K562 (cell line): Measurements from ENCODE around the gene NXF1. TPM values are rescaled to one million over a fixed set of nuclear protein-coding genes. Genes with fewer than 3 reads are reported as not detected.

Experiments
- CREB3L1 ChIP-seq: fragments of 450-650 bp; IDR thresholded peaks from 2 replicates; pipeline ENCODE4 v1.6.1; 2014; ENCODE audit warnings: low read depth, mild to moderate bottlenecking, moderate library complexity, borderline replicate concordance
- ELF2 ChIP-seq: fragments of 250-450 bp; sonication (Bioruptor Pico); IDR thresholded peaks from 2 replicates; pipeline ENCODE4 v1.5.0; 2021; ENCODE audit warnings: mild to moderate bottlenecking
- GABPB1 ChIP-seq: sonication (generic); formaldehyde crosslinking; IDR thresholded peaks from 2 replicates; pipeline ENCODE4 v1.8.0; 2022; ENCODE audit warnings: mild to moderate bottlenecking, missing genetic modification reagents
- GATAD2B ChIP-seq: fragments of 450-650 bp; IDR thresholded peaks from 2 replicates; pipeline ENCODE4 v1.6.1; 2017; ENCODE audit warnings: mild to moderate bottlenecking, borderline replicate concordance
- HLTF ChIP-seq: fragments of 450-650 bp; IDR thresholded peaks from 2 replicates; pipeline ENCODE4 v1.6.1; 2016
- L3MBTL2 ChIP-seq: fragments of 450-650 bp; IDR thresholded peaks from 2 replicates; pipeline ENCODE4 v1.6.1; 2016; ENCODE audit warnings: mild to moderate bottlenecking, moderate library complexity
- MAFK ChIP-seq: IDR thresholded peaks from 2 replicates; pipeline ENCODE4 v1.6.1; 2011; ENCODE audit warnings: low read length, improper control_type of control experiment
- NFE2L1 ChIP-seq: fragments of 450-650 bp; IDR thresholded peaks from 2 replicates; pipeline ENCODE4 v1.6.1; 2016; ENCODE audit warnings: missing genetic modification characterization, low read depth, mild to moderate bottlenecking, missing compliant biosample characterization, moderate library complexity, borderline replicate concordance
- NFRKB ChIP-seq: fragments of 450-650 bp; IDR thresholded peaks from 2 replicates; pipeline ENCODE4 v1.6.1; 2016; ENCODE audit warnings: low read depth
- PYGO2 ChIP-seq: fragments of 450-650 bp; IDR thresholded peaks from 2 replicates; pipeline ENCODE4 v1.6.1; 2016; ENCODE audit warnings: mild to moderate bottlenecking, missing genetic modification characterization, moderate library complexity, missing compliant biosample characterization
- RBFOX2 ChIP-seq: fragments of 200-400 bp; formaldehyde crosslinking; IDR thresholded peaks from 2 replicates; pipeline ENCODE4 v1.6.1; 2017; ENCODE audit warnings: low read depth, mild to moderate bottlenecking, low read length, moderate library complexity
- RFX1 ChIP-seq: fragments of 450-650 bp; IDR thresholded peaks from 2 replicates; pipeline ENCODE4 v1.6.1; 2016; ENCODE audit warnings: mild to moderate bottlenecking, moderate library complexity
- RFX5 ChIP-seq: IDR thresholded peaks from 2 replicates; pipeline ENCODE4 v1.6.1; 2011; ENCODE audit warnings: low read depth, mild to moderate bottlenecking, improper control_type of control experiment, low read length
- SMAD3 ChIP-seq: fragments of 450-650 bp; formaldehyde crosslinking; conservative IDR thresholded peaks from 2 replicates; pipeline ENCODE4 v1.4.0; 2020; ENCODE audit warnings: mild to moderate bottlenecking
- SMARCA4 ChIP-seq: fragments of 450-650 bp; IDR thresholded peaks from 2 replicates; pipeline ENCODE4 v1.6.1; 2016
- TAF15 ChIP-seq: fragments of 200-400 bp; formaldehyde crosslinking; IDR thresholded peaks from 2 replicates; pipeline ENCODE4 v1.6.1; 2017; ENCODE audit warnings: mild to moderate bottlenecking, low read depth, low read length, moderate library complexity
- TAF9B ChIP-seq: fragments of 450-650 bp; IDR thresholded peaks from 2 replicates; pipeline ENCODE4 v1.6.1; 2018; ENCODE audit warnings: mild to moderate bottlenecking; ENCODE audit not compliant: partially characterized antibody
- YY1 ChIP-seq, 3 experiments: IDR thresholded peaks; 2 replicates each; pipeline ENCODE4 v1.6.1; 2011; ENCODE audit warnings: low read length in 2 of 3, mild to moderate bottlenecking in 2 of 3, moderate library complexity in 2 of 3, borderline replicate concordance in 1 of 3, control low read depth in 1 of 3, low read depth in 1 of 3; ENCODE audit not compliant: insufficient read depth in 3 of 3, insufficient replicate concordance in 2 of 3, control insufficient read depth in 1 of 3, insufficient read length in 1 of 3; ENCODE audit errors: extremely low read depth in 1 of 3
- ZC3H8 ChIP-seq: fragments of 450-650 bp; IDR thresholded peaks from 2 replicates; pipeline ENCODE4 v1.6.1; 2017
- ZNF24 ChIP-seq: fragments of 450-650 bp; IDR thresholded peaks from 2 replicates; pipeline ENCODE4 v1.6.1; 2016
- ZNF655 ChIP-seq: fragments of 250-450 bp; sonication (Bioruptor Pico); IDR thresholded peaks from 2 replicates; pipeline ENCODE4 v1.5.0; 2021
- ZNF707 ChIP-seq: fragments of 250-450 bp; sonication (Bioruptor Pico); conservative IDR thresholded peaks from 2 replicates; pipeline ENCODE4 v1.8.0; 2022; ENCODE audit warnings: inconsistent platforms, mild to moderate bottlenecking, moderate library complexity
- polyA plus RNA-seq, 8 experiments: library from polyadenylated mRNA; depleted of rRNA in 4 of 8; stranded (reverse) in 5 of 8; unstranded in 3 of 8; fragments of >200 nt; fragmentation: Nextera tagmentation in 2 of 8; fragmentation: Illumina TruSeq in 1 of 8; extraction: Ambion mirVana in 2 of 8; extraction: Trizol in 1 of 8; gene quantifications; 2 replicates each; pipeline versions ENCODE4 v1.2.1 to v1.2.3, GENCODE V29; 2011 to 2014; ENCODE audit warnings: inconsistent platforms in 1 of 8, missing spikeins in 1 of 8
- total RNA-seq, 7 experiments: library from RNA; depleted of rRNA in 6 of 7; stranded (reverse); fragments of >200 nt in 6 of 7; fragmentation: Illumina TruSeq in 2 of 7; extraction: Trizol in 2 of 7; gene quantifications; 2 replicates each; pipeline versions ENCODE4 v1.2.1 to v1.2.3, GENCODE V29; 2011 to 2021; ENCODE audit warnings: low replicate concordance in 1 of 7
- TF ChIP-seq, protein P1 (sequence below): fragments of 450-650 bp; formaldehyde crosslinking; IDR thresholded peaks from 2 replicates; pipeline ENCODE4 v1.4.0; 2020; ENCODE audit warnings: mild to moderate bottlenecking, moderate library complexity
- TF ChIP-seq, protein P2 (sequence below), 2 experiments: fragments of 450-650 bp; IDR thresholded peaks; 2 replicates each; pipeline ENCODE4 v1.6.1; 2016

Gene NXF1
- total and polyA plus RNA-seq, 9 of the 15 experiments (the other 6 are each of a cell fraction or from before 2014, with no cell fraction given): 18.1 to 98.3 (median 35.8) TPM

GRCh38 chr11:62753736-62754603 is 51.3 kb downstream of the NXF1 start, which contains the start of gene ZBTB3 (continued):
- TF ChIP-seq ZNF655 (CRISPR knock-in tag) (no peak), SMARCA4 (no peak), RBFOX2 (peak; percentile 90), HLTF (no peak), NFRKB (no peak), GABPB1 (CRISPR knock-in tag) (peak; percentile 97), PYGO2 (tag) (no peak), TAF15 (no peak), ELF2 (CRISPR knock-in tag) (peak; percentile 38; the same call in 1 of the 2 replicates), MAFK (no peak), YY1 (IDR thresholded peaks at IDR 0.05; ENCODE audit: borderline replicate concordance in 1 of 3, control insufficient read depth in 1 of 3, extremely low read depth in 1 of 3, insufficient read depth in 3 of 3, insufficient read length in 1 of 3, insufficient replicate concordance in 2 of 3, low read depth in 1 of 3, low read length in 2 of 3) (peak in 2 of 3 experiments; percentile 76 to 80), TAF9B (no peak), RFX1 (no peak; the same call in 1 of the 2 replicates), ZNF24 (no peak), SMAD3 (CRISPR knock-in tag) (no peak), ZNF707 (no peak), GATAD2B (no peak), CREB3L1 (no peak; the same call in 1 of the 2 replicates), L3MBTL2 (peak; percentile 89), NFE2L1 (no peak), RFX5 (no peak), ZC3H8 (no peak)
- TF ChIP-seq, protein P1, sequence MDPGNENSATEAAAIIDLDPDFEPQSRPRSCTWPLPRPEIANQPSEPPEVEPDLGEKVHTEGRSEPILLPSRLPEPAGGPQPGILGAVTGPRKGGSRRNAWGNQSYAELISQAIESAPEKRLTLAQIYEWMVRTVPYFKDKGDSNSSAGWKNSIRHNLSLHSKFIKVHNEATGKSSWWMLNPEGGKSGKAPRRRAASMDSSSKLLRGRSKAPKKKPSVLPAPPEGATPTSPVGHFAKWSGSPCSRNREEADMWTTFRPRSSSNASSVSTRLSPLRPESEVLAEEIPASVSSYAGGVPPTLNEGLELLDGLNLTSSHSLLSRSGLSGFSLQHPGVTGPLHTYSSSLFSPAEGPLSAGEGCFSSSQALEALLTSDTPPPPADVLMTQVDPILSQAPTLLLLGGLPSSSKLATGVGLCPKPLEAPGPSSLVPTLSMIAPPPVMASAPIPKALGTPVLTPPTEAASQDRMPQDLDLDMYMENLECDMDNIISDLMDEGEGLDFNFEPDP (CRISPR knock-in tag): 0 out of 2 replicates have a peak, but pooled peaks have one; percentile 60
- TF ChIP-seq, protein P2, sequence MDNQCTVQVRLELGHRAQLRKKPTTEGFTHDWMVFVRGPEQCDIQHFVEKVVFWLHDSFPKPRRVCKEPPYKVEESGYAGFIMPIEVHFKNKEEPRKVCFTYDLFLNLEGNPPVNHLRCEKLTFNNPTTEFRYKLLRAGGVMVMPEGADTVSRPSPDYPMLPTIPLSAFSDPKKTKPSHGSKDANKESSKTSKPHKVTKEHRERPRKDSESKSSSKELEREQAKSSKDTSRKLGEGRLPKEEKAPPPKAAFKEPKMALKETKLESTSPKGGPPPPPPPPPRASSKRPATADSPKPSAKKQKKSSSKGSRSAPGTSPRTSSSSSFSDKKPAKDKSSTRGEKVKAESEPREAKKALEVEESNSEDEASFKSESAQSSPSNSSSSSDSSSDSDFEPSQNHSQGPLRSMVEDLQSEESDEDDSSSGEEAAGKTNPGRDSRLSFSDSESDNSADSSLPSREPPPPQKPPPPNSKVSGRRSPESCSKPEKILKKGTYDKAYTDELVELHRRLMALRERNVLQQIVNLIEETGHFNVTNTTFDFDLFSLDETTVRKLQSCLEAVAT (IDR thresholded peaks at IDR 0.05): peak in 1 of 2 experiments; percentile 96; a peak in 2 of 4 replicates
